Activated CD8-positive, alpha-beta memory T cell treated with anti-CD3 and anti-CD28 coated beads for 36 hours (primary cell): Measurements from ENCODE around the gene ROBO2. TPM values are rescaled to one million over a fixed set of nuclear protein-coding genes. Genes with fewer than 3 reads are reported as not detected.

Experiments used
- CTCF ChIA-PET: fragments of 350-600 bp; sonication (Branson Sonifier 250); formaldehyde crosslinking; loops from one replicate; lab custom pipeline; 2021; ENCODE audit warnings: antibody characterized with exemption; lab: Charles Lee
- POLR2A ChIA-PET: fragments of 350-600 bp; sonication (Branson Sonifier 250); formaldehyde crosslinking; loops from one replicate; lab custom pipeline; 2021; ENCODE audit warnings: antibody characterized with exemption; lab: Charles Lee
- total RNA-seq, 2 experiments: library from RNA; stranded (reverse); gene quantifications; one replicate each; pipeline ENCODE4 v1.2.3, GENCODE V29; 2021

Gene ROBO2
- total RNA-seq, 2 experiments from 2014 or later: not detected

DNA sequence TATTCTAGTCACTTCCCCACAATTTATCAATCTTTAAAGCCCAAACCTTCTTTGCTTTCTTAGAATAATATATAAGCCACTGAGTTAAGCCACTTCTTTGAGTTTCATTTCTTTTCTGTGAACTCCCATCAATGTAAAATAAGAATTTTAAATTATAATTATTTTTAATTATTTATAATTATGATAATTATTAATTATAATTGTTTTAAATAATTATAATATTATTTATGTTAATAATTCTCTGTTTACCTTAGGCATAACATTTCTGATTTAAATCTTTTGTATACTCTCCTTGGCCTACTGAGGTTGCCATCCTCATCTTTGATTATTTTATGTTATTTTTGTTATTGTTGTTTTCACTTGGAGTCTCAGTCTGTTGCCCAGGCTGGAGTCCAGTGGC is 644.2 kb downstream of the ROBO2 start:
- CTCF ChIA-PET: no interaction called here
- POLR2A ChIA-PET: no interaction called here

DNA sequence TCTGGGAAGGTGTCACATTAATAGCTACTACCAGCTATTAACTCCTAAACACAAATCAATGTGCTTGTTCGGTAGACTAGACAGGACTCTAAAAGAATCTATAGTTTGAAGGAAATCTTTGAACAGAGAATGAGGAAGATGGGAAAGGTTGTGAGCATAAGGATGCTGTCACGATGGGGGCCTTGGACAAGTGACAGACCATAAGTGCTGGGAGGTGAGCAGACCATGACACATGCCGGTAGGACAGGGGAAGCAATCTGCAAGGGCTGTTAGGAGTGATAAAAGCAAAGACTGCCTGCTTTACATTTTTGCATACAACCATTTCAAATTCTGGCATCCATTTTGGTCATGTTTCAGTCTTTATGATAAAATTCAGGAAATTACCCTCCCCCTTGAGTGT is 645.8 kb downstream of the ROBO2 start:
- CTCF ChIA-PET: no interaction called here
- POLR2A ChIA-PET: no interaction called here

DNA sequence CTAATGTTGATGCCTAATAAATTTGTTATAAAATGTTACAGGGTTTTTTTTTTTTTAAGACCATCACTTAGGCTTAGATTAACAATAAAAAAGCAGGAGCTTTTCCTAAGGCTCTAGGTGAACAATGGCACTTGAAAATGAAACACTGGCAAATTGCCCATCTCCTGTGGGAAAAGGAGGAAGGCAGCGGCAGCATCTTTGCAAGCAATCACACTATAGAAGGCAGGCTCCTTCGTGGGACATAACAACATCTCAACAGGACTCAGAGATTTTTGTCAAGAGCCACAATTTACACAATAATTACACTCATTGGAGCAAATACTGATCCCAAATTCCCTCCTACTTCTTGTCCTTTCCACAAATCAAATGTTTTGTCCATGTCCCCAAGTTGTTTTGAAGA is 646.7 kb downstream of the ROBO2 start:
- ChIA-PET POLR2A (no interaction called here), CTCF (no interaction called here)

- CTCF ChIA-PET: no interaction called here
- POLR2A ChIA-PET: no interaction called here
Observed at GRCh38 chr3:77687545-77687944, 647.6 kb downstream of the ROBO2 start.

- POLR2A ChIA-PET: no interaction called here
- CTCF ChIA-PET: no interaction called here
Observed at GRCh38 chr3:77690284-77690845, 650.5 kb downstream of the ROBO2 start.

DNA sequence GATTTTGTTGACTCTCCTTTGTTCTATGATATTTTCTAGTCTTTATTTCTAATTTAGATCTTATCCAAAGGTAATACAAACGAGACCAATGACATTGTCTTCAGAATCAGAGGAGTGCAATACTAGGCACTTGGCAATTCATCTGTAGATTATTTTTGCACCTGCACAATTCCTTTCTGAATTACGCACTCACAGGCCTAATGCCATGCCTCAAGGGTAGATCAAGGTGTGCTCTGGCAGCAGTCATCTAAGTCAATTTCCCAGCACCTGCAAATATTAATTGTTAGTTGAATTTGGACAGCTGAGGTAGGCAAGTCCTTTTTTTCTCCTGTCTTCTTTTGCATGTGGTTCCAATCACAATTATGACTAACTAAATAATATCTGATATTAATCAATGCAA is 653.2 kb downstream of the ROBO2 start:
- ChIA-PET CTCF (no interaction called here), POLR2A (no interaction called here)

- CTCF ChIA-PET: no interaction called here
- POLR2A ChIA-PET: no interaction called here
Observed at GRCh38 chr3:77699125-77699691, 659.3 kb downstream of the ROBO2 start.
